GM18505 (cell line): Measurements from ENCODE around the gene COL5A3.
"Not testable (repeated sequence)": the region's sequence is repeated elsewhere in the genome, so short reads cannot be mapped to it uniquely, and the experiment has no call there.

Experiments
- ATAC-seq: cut with Tn5 transposase; IDR thresholded peaks from one replicate; pipeline ENCODE4 v1.9.1; 2021; ENCODE audit not compliant: unreplicated experiment
- POLR2A ChIP-seq: IDR thresholded peaks from 4 replicates; pipeline ENCODE4 v1.6.1; 2011; ENCODE audit warnings: borderline replicate concordance; ENCODE audit not compliant: insufficient read depth, insufficient read length; ENCODE audit errors: extremely low read depth

Gene COL5A3

GRCh38 chr19:9953802-9954542, 56.3 kb downstream of the COL5A3 start:
- no peak for ATAC-seq
- TF ChIP-seq POLR2A: no peak

GRCh38 chr19:9952276-9952675, 58.0 kb downstream of the COL5A3 start:
- ATAC-seq: no peak
- no peak for TF ChIP-seq POLR2A

- TF ChIP-seq POLR2A: no peak
Measured at GRCh38 chr19:9947441-9947840, 62.9 kb downstream of the COL5A3 start.

GRCh38 chr19:9946528-9947125, 63.7 kb downstream of the COL5A3 start:
- ATAC-seq: not testable (repeated sequence)

More at GRCh38 chr19:9947441-9947840, 62.9 kb downstream of the COL5A3 start:
- ATAC-seq: no peak

GRCh38 chr19:9945319-9945966, 64.9 kb downstream of the COL5A3 start:
- ATAC-seq: no peak
- no peak for TF ChIP-seq POLR2A

- TF ChIP-seq POLR2A: no peak
- ATAC-seq: no peak
Measured at GRCh38 chr19:9943744-9944143, 66.6 kb downstream of the COL5A3 start.

GRCh38 chr19:9941671-9942070, 68.6 kb downstream of the COL5A3 start:
- no peak for ATAC-seq
- no peak for TF ChIP-seq POLR2A

- no peak for ATAC-seq
- no peak for TF ChIP-seq POLR2A
Measured at GRCh38 chr19:9941231-9941630, 69.1 kb downstream of the COL5A3 start.

GRCh38 chr19:9940778-9941177, 69.5 kb downstream of the COL5A3 start:
- no peak for TF ChIP-seq POLR2A
- ATAC-seq: no peak

GRCh38 chr19:9939301-9939913, 70.9 kb downstream of the COL5A3 start:
- TF ChIP-seq POLR2A: no peak
- no peak for ATAC-seq

- TF ChIP-seq POLR2A: no peak
- no peak for ATAC-seq
Measured at GRCh38 chr19:9937001-9937411, 73.3 kb downstream of the COL5A3 start.

- no peak for ATAC-seq
- no peak for TF ChIP-seq POLR2A
Measured at GRCh38 chr19:9936326-9937000, 73.8 kb downstream of the COL5A3 start, which contains the start of gene OLFM2. Gene OLFM2, minus strand, starts transcription at chr19:9936515. Its CDS starts 149 bp downstream, at chr19:9936366.
